Right lobe of liver (tissue), 4 donors: ENCODE measurements around the gene TTC38.

ENCODE experiments used
- CTCF ChIP-seq, 4 donors: fragments of 200-600 bp in 3 of 4; fragments of 450-650 bp in 1 of 4; IDR thresholded peaks; one replicate each; pipeline versions ENCODE4 v1.5.1 to v1.8.0; 2016 to 2022; ENCODE audit warnings: antibody characterized with exemption in 4 of 4, mild to moderate bottlenecking in 2 of 4
- POLR2A ChIP-seq: fragments of 450-650 bp; IDR thresholded peaks from one replicate; pipeline ENCODE4 v1.6.1; 2017; ENCODE audit warnings: antibody characterized with exemption, mild to moderate bottlenecking
- donor health status: DM: no; HTN: no; CAD: no.
- donor health status: DM: no; HTN: no; CAD: no.
- donor health status: DM: no; HTN: yes; CAD: no.

GRCh38 chr22:46234969-46235368 is 32.8 kb upstream of the TTC38 start:
- TF ChIP-seq CTCF (IDR thresholded peaks at IDR 0.05) (no peak), POLR2A (no peak)
